Smooth muscle cell (in vitro differentiated cells): ENCODE measurements around the gene SPACDR. TPM values are rescaled to one million over a fixed set of nuclear protein-coding genes. Genes with fewer than 3 reads are reported as not detected.

Experiments
- DNase-seq: peaks from one replicate; lab custom pipeline; 2025; ENCODE audit not compliant: unreplicated experiment; lab: John Stamatoyannopoulos, UW
- H2AFZ ChIP-seq: fragments of 200-600 bp; sonication (generic); 2 replicates; pipeline ENCODE4 v1.6.0; 2016; ENCODE audit warnings: antibody characterized with exemption, low read depth, mild to moderate bottlenecking
- H3F3A ChIP-seq: fragments of 200-600 bp; sonication (generic); 2 replicates; pipeline ENCODE4 v1.6.0; 2017; ENCODE audit warnings: antibody characterized with exemption, low read depth
- H3K27ac ChIP-seq: fragments of 200-600 bp; sonication (generic); 2 replicates; pipeline ENCODE4 v1.5.1; 2016; ENCODE audit warnings: low read depth, mild to moderate bottlenecking
- H3K27me3 ChIP-seq: fragments of 200-600 bp; sonication (generic); 2 replicates; pipeline ENCODE4 v1.6.1; 2016; ENCODE audit warnings: low read depth, mild to moderate bottlenecking
- H3K36me3 ChIP-seq: fragments of 200-600 bp; sonication (generic); 2 replicates; pipeline ENCODE4 v1.5.1; 2016; ENCODE audit warnings: low read depth
- H3K4me1 ChIP-seq: fragments of 200-600 bp; sonication (generic); 2 replicates; pipeline ENCODE4 v1.5.1; 2016; ENCODE audit warnings: low read depth
- H3K4me2 ChIP-seq: fragments of 200-600 bp; sonication (generic); 2 replicates; pipeline ENCODE4 v1.6.0; 2016; ENCODE audit warnings: mild to moderate bottlenecking
- H3K4me3 ChIP-seq: fragments of 200-600 bp; sonication (generic); 2 replicates; pipeline ENCODE4 v1.5.1; 2016; ENCODE audit warnings: mild to moderate bottlenecking
- H3K79me2 ChIP-seq: fragments of 200-600 bp; sonication (generic); 2 replicates; pipeline ENCODE4 v1.6.0; 2016; ENCODE audit warnings: low read depth, mild to moderate bottlenecking
- H3K9ac ChIP-seq: fragments of 200-600 bp; sonication (generic); 2 replicates; pipeline ENCODE4 v1.6.0; 2016; ENCODE audit warnings: low read depth
- H3K9me3 ChIP-seq: fragments of 200-600 bp; sonication (generic); replicated peaks from 2 replicates; pipeline ENCODE4 v1.5.1; 2016; ENCODE audit warnings: low read depth
- H4K20me1 ChIP-seq: fragments of 200-600 bp; sonication (generic); 2 replicates; pipeline ENCODE4 v1.6.0; 2016; ENCODE audit warnings: low read depth
- CTCF ChIP-seq: fragments of 200-600 bp; sonication (generic); IDR thresholded peaks from 2 replicates; pipeline ENCODE4 v1.5.1; 2017; ENCODE audit warnings: borderline replicate concordance, mild to moderate bottlenecking, antibody characterized with exemption; ENCODE audit not compliant: insufficient read depth, poor library complexity, severe bottlenecking
- WGBS: methylation state at CpG from one replicate; pipeline ENCODE4 v1.1.7; 2016; ENCODE audit warnings: low lambda C conversion rate; 5-methylcytosine and 5-hydroxymethylcytosine counted together
- polyA plus RNA-seq: library from polyadenylated mRNA; unstranded; fragments of >200 nt; fragmentation: Nextera tagmentation; extraction: Ambion mirVana; gene quantifications from 2 replicates; pipeline ENCODE4 v1.2.1, GENCODE V29; 2016
- total RNA-seq: library from RNA; depleted of rRNA; stranded (reverse); fragments of >200 nt; gene quantifications from 2 replicates; pipeline ENCODE4 v1.2.3, GENCODE V29; 2014

The SPACDR gene
- total and polyA plus RNA-seq, 2 experiments from 2014 or later, result 0.58 TPM; not detected in 1

- 91% methylated on average over 10 of the region's 10 CpGs for WGBS
These were observed 30.3 kb downstream of the SPACDR start for GRCh38 chr7:100433592-100434296.

GRCh38 chr7:100433276-100433591, 30.8 kb downstream of the SPACDR start:
- Histone ChIP-seq H3K27ac (no peak overlapping the region), H3K9me3 (no peaks in the 10 kb centered on the region), H2AFZ (no peak overlapping the region), H4K20me1 (peaks cover 23% of the 10 kb centered on the region), H3K4me2 (no peak overlapping the region), H3K79me2 (peaks cover 38% of the 10 kb centered on the region), H3K36me3 (no peaks in the 10 kb centered on the region), H3K4me1 (peaks cover 27% of the 10 kb centered on the region), H3K4me3 (no peak overlapping the region), H3K27me3 (no peaks in the 10 kb centered on the region), H3K9ac (no peak overlapping the region), H3F3A (peaks cover 10% of the 10 kb centered on the region)
- no peak for DNase-seq
- TF ChIP-seq CTCF, result no peak
- 95% methylated on average over 4 of the region's 4 CpGs for WGBS

More at GRCh38 chr7:100433592-100434296, 30.3 kb downstream of the SPACDR start:
- no peak overlapping the region for H3K27ac ChIP-seq
- H2AFZ ChIP-seq, result no peak overlapping the region
- TF ChIP-seq CTCF, result no peak
- no peak overlapping the region for H3K4me3 ChIP-seq
- no peak overlapping the region for H3K4me2 ChIP-seq
- H3K4me1 ChIP-seq, result peaks cover 27% of the 10 kb centered on the region
- H4K20me1 ChIP-seq, result peaks cover 23% of the 10 kb centered on the region
- H3F3A ChIP-seq, result peaks cover 10% of the 10 kb centered on the region
- no peak for DNase-seq
- H3K36me3 ChIP-seq, result no peaks in the 10 kb centered on the region
- H3K9me3 ChIP-seq, result no peaks in the 10 kb centered on the region
- no peak overlapping the region for H3K9ac ChIP-seq
- peaks cover 38% of the 10 kb centered on the region for H3K79me2 ChIP-seq
- H3K27me3 ChIP-seq, result no peaks in the 10 kb centered on the region

- Histone ChIP-seq H3K27me3 (no peaks in the 10 kb centered on the region), H3K9ac (no peak overlapping the region), H3K27ac (no peak overlapping the region), H2AFZ (no peak overlapping the region), H3F3A (peaks cover 10% of the 10 kb centered on the region), H3K4me2 (no peak overlapping the region), H3K9me3 (no peaks in the 10 kb centered on the region), H3K4me1 (peaks cover 27% of the 10 kb centered on the region), H3K36me3 (no peaks in the 10 kb centered on the region), H4K20me1 (peaks cover 23% of the 10 kb centered on the region), H3K79me2 (peaks cover 38% of the 10 kb centered on the region), H3K4me3 (no peak overlapping the region)
- WGBS, result 93% methylated on average over 21 of the region's 21 CpGs
- no peak for DNase-seq
- TF ChIP-seq CTCF, result no peak
These were observed 31.3 kb downstream of the SPACDR start for GRCh38 chr7:100432621-100433275.
